Endothelial cell (in vitro differentiated cells): ENCODE measurements around the gene TBXA2R. TPM values are rescaled to one million over a fixed set of nuclear protein-coding genes. Genes with fewer than 3 reads are reported as not detected.

Source experiments
- DNase-seq: peaks from one replicate; pipeline ENCODE4 v3.0.0; 2021; ENCODE audit warnings: low spot score
- H3K27ac Mint-ChIP-seq: one replicate; pipeline ENCODE4 v1.8.0; 2021; ENCODE audit warnings: mixed read lengths, inconsistent platforms; ENCODE audit not compliant: unreplicated experiment
- H3K27me3 Mint-ChIP-seq: one replicate; pipeline ENCODE4 v1.8.0; 2021; ENCODE audit warnings: mild to moderate bottlenecking, moderate library complexity, mixed read lengths, inconsistent platforms; ENCODE audit not compliant: unreplicated experiment
- H3K36me3 Mint-ChIP-seq: one replicate; pipeline ENCODE4 v1.8.0; 2021; ENCODE audit warnings: mild to moderate bottlenecking, low read depth, mixed read lengths, inconsistent platforms; ENCODE audit not compliant: unreplicated experiment
- H3K4me1 Mint-ChIP-seq: one replicate; pipeline ENCODE4 v1.8.0; 2021; ENCODE audit warnings: mild to moderate bottlenecking, mixed read lengths, inconsistent platforms; ENCODE audit not compliant: unreplicated experiment
- H3K4me3 Mint-ChIP-seq: one replicate; pipeline ENCODE4 v1.8.0; 2021; ENCODE audit warnings: mild to moderate bottlenecking, mixed read lengths, inconsistent platforms; ENCODE audit not compliant: unreplicated experiment
- H3K9me3 Mint-ChIP-seq: one replicate; pipeline ENCODE4 v1.8.0; 2021; ENCODE audit warnings: mixed read lengths, inconsistent platforms; ENCODE audit not compliant: unreplicated experiment
- total RNA-seq: library from RNA; stranded (reverse); fragmentation: NEBNext Ultra II Directional; extraction: Animal tissue kit (Norgen Biotek cat#: 25700); gene quantifications from one replicate; pipeline ENCODE4 v1.2.1, GENCODE V29; 2021; ENCODE audit not compliant: unreplicated experiment
- TF ChIP-seq, protein P1 (sequence below): fragments of 200-600 bp; sonication (generic); IDR thresholded peaks from one replicate; pipeline ENCODE4 v1.5.0; 2021; ENCODE audit warnings: antibody characterized with exemption; ENCODE audit not compliant: unreplicated experiment

TBXA2R gene
- total RNA-seq, 1 donor from 2014 or later = 7.3 TPM

DNA sequence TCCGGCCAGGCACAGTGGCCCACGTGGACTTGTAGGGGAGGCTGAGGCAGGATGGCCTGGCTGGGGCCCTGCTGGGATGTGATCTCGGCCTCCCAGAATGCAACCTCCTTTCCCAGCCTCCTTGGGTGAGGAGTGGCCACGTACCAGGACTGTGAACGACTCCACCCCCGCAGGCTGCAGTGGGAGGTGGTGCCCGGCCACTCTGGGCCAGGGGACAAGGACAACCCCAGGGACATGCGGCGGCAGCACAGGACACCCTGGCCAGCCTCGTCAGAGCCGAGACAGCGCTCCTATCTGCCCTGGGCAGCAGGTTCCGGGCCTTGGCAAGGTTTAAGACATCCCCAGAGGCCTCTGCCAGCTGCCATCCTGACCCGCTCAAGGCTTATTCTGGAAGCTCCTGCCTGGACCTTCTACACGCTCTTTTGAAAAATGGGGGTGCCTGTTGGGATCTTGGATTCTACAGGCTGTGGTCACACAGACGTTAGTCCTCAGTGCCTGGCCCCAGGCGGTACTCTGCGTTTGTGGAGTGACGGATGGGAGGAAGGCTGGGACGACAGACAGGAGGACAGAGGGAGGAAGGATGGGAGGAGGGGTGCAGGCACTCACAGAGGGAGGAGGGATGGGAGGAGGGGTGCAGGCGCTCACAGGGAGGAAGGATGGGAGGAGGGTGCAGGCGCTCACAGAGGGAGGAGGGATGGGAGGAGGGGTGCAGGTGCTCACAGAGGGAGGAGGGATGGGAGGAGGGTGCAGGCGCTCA, 39.8 kb upstream of the TBXA2R start:
- Mint-ChIP-seq H3K4me3 (no peak overlapping the region), H3K27me3 (peaks cover 2% of the 10 kb centered on the region), H3K27ac (no peak overlapping the region), H3K4me1 (no peaks in the 10 kb centered on the region), H3K9me3 (no peaks in the 10 kb centered on the region), H3K36me3 (peaks cover 7% of the 10 kb centered on the region)
- TF ChIP-seq, protein P1, sequence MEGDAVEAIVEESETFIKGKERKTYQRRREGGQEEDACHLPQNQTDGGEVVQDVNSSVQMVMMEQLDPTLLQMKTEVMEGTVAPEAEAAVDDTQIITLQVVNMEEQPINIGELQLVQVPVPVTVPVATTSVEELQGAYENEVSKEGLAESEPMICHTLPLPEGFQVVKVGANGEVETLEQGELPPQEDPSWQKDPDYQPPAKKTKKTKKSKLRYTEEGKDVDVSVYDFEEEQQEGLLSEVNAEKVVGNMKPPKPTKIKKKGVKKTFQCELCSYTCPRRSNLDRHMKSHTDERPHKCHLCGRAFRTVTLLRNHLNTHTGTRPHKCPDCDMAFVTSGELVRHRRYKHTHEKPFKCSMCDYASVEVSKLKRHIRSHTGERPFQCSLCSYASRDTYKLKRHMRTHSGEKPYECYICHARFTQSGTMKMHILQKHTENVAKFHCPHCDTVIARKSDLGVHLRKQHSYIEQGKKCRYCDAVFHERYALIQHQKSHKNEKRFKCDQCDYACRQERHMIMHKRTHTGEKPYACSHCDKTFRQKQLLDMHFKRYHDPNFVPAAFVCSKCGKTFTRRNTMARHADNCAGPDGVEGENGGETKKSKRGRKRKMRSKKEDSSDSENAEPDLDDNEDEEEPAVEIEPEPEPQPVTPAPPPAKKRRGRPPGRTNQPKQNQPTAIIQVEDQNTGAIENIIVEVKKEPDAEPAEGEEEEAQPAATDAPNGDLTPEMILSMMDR = no peak
- DNase-seq = no peak

DNA sequence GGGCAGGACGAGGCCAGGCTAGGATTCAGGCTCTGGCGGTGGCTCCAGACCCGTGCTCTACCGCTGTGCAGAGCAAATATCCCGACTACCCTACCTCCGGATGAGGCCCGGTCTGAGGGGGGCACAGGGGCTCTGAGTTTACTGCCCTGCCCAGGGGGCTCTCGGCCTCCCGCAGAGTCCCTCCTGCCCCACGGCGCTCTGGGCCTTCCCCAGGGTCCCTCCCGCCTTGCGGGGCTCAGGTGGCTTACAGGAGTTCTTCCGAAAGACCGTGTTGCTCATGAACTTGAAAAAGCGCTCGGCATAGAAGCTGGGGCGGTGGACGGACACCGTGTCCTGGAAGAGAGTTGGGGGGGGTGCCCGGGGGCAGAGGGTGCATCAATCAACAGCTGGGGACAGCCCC, 39.1 kb upstream of the TBXA2R start:
- Mint-ChIP-seq H3K27ac (no peak overlapping the region), H3K4me1 (no peaks in the 10 kb centered on the region), H3K36me3 (peaks cover 7% of the 10 kb centered on the region), H3K9me3 (no peaks in the 10 kb centered on the region), H3K4me3 (no peak overlapping the region), H3K27me3 (peaks cover 2% of the 10 kb centered on the region)
- DNase-seq = no peak
- TF ChIP-seq, protein P1 = no peak

DNA sequence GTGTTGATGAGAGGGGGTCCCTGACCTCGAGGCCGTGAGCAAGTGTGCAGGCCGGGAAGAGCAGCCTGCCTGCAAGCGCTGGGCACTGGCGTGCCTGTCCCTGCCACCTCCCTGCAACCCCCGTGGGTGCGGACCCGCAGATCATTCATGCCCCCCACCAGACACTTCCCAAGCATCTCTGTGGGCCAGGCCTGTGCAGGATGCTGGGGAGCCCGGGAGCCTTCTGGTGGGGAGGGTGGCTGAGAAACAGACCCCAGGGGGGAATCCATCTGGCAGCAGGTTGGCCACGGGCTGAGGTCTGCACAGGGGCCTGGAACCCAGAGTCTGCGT, 38.4 kb upstream of the TBXA2R start:
- H3K27me3 Mint-ChIP-seq = peaks cover 2% of the 10 kb centered on the region
- no peaks in the 10 kb centered on the region for H3K4me1 Mint-ChIP-seq

DNA sequence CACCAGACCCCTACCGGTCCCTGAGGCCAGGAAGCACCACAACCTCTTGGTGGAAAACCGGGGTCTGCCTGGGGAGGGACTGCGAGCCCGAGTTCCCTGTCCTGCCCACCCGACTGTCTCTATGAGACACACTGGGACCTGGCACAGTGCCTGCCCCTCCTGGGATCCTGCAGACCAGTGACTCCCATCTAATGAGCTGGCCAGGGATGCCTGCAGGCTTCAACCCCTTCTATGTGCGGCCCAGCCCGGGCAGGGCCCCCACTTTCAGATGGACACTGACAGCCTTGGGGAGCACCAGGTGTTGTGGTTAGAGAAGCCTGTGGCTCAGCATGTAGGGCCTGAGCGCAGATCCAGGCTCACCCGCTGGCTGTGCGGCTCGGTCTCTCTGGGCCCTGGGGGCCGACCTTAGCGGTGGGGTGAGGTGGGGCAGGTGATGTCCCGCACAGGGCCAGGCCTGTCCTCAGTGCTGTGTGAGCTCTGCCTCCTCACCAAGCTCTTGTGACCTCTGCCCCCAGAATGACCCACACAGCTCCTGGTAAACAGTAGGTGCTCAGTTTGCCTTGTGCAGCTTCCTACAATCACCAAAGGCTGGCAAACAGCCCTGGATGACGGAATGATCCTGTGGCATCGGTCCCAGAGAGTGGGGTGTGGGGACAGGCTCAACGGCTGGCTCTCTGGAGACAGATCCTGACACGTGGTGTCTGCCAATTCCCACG, 37.8 kb upstream of the TBXA2R start:
- peaks cover 13% of the 10 kb centered on the region for H3K36me3 Mint-ChIP-seq
- H3K4me3 Mint-ChIP-seq = no peak overlapping the region
- H3K4me1 Mint-ChIP-seq = no peaks in the 10 kb centered on the region
- no peak for DNase-seq
- no peak overlapping the region for H3K27ac Mint-ChIP-seq
- no peaks in the 10 kb centered on the region for H3K9me3 Mint-ChIP-seq
- H3K27me3 Mint-ChIP-seq = peaks cover 2% of the 10 kb centered on the region
- TF ChIP-seq, protein P1 = no peak

More for the DNA sequence above, 38.4 kb upstream of the TBXA2R start:
- TF ChIP-seq, protein P1 = no peak
- H3K27ac Mint-ChIP-seq = no peak overlapping the region
- H3K4me3 Mint-ChIP-seq = no peak overlapping the region
- no peak for DNase-seq
- H3K9me3 Mint-ChIP-seq = no peaks in the 10 kb centered on the region
- H3K36me3 Mint-ChIP-seq = peaks cover 8% of the 10 kb centered on the region
